ENCODE measurements around the gene PKD1L1.
A peak's percentile ranks its signal among the peaks of the same experiment; 100 is the strongest.

PKD1L1 gene

GRCh38 chr7:47885987-47886811 is 62.1 kb downstream of the PKD1L1 start:
- intact Hi-C loops (cut with DNase I) = no loop called here
- no peak for DNase-seq

- no peak for DNase-seq
Observed at GRCh38 chr7:47885309-47885986, 62.8 kb downstream of the PKD1L1 start.

DNA sequence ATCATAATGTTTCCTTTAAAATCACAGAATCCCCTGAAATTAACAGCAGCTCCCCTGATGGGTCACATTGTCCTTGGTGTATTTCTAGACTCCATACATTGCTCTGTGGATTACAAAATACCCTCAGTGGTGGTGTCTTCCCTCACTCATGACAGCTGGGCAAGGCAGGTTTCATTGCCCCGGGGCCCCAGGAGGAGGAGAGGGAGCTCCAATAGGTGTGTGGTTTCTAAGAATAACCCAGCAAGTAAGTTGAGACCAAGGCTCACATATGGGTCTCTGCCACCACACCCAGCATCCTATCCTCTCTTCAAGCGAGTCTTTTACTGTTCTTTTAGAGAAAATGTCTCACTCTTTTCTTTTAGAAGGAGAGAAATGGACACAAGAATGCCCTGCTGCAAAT is 63.6 kb downstream of the PKD1L1 start:
- DNase-seq = no peak
- intact Hi-C loops (cut with DNase I) = no loop called here

More at GRCh38 chr7:47885309-47885986, 62.8 kb downstream of the PKD1L1 start:
- intact Hi-C loops (cut with DNase I) = no loop called here

DNA sequence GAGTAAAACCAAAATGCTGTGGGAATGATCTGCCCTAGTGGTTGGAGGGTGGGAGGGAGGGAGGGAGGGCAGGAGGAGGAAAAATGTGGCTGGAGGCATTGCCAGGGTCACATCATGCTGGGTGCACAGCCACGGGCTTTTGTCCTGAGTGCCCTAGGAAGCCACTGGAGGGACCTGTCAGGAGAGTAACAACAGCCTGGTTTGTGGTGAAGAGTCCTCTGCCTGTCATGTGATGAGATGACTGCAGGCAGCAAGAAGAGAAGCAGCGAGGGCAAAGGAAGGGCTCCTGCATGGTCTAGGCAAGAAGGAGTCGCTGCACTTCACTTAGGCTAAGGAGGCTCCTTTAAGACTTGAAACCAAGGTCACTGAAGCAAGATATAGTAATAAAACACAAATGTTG is 65.6 kb downstream of the PKD1L1 start:
- intact Hi-C loops (cut with DNase I) = no loop called here

GRCh38 chr7:47881256-47881655 is 67.0 kb downstream of the PKD1L1 start:
- DNase-seq = no peak
- intact Hi-C loops (cut with DNase I) = no loop called here

More for the DNA sequence above, 65.6 kb downstream of the PKD1L1 start:
- DNase-seq = no peak

GRCh38 chr7:47878662-47879061 is 69.6 kb downstream of the PKD1L1 start:
- intact Hi-C loops (cut with DNase I) = no loop called here
- DNase-seq = no peak

GRCh38 chr7:47877336-47877735 is 70.9 kb downstream of the PKD1L1 start:
- no peak for DNase-seq
- intact Hi-C loops (cut with DNase I) = no loop called here

DNA sequence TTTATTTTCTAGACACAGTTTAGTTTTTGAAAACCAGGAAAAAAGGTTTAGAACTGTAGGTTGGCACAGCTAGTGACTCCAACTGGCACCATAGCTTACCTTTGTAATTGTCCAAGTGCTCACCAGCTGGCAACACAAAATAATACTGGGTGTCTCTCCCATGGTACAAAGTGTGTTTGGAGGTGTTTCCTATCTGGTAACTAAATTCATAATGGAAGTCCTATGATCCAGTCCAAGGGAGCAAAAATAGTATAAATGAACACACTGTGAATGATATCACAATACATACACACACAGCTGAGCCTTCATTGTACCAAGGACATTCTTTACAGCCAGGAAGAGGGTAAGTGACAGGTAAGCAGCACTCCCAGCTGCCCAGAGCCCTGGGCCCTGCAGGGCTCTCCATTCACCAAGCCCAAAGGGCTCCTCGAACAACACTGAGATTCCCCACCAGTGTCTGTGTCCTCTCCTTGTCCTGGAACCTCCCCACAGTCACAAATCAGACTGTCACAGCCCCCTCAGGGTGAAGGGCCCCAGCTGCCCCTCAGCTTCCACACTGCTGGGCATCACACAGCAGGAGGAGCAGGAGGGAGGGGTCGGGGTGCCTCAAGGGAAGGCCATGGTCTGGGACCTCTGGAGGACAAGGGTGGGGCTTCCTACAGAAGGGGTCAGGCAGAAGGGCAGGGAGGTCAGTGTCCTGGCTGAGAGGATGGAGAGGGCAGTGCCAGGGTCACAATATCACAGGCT is 72.1 kb downstream of the PKD1L1 start:
- intact Hi-C loops (cut with DNase I) = no loop called here
- no peak for DNase-seq

GRCh38 chr7:47875406-47875805 is 72.9 kb downstream of the PKD1L1 start:
- DNase-seq = no peak
- intact Hi-C loops (cut with DNase I) = no loop called here

DNA sequence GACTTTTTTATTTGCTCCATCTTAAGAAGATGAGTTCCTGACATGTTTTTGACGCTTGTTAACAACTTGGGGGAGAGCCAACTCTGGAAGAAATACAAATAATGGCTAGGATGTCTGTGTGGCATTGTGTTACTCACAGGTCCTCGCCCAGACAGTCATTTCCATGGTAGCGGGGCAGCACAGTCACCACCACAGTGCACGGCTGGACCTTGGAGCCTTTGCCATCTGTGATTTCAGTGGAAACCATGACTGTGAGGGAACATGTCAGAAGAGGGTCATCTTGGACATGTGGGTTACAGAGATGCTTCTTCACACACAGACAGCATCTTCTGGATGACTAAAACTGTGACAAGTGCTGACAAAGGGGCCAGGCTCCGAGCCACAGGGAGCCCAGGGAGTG is 74.5 kb downstream of the PKD1L1 start:
- no peak for DNase-seq
- intact Hi-C loops (cut with DNase I) = no loop called here

GRCh38 chr7:47867286-47867685 is 81.0 kb downstream of the PKD1L1 start:
- intact Hi-C loops (cut with DNase I) = no loop called here
- DNase-seq = no peak

DNA sequence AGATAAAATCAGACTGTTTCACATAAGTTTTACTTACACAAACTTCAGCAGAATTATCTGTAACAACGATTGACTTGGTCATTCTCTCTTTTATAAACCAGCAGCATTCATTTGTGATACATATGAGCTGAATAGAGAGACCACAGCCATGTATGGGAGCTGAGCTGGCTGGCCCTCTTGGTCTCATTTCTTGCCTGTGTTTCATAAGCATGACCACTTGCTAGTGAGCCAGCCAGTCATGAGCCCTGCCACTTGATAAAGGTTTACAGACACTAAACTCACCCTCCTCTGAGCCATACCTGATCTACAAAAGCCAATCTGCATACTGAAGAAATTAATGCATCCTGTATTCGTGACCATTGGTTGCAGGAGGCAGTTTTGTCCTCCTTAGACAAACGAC is 82.1 kb downstream of the PKD1L1 start:
- DNase-seq = no peak
- intact Hi-C loops (cut with DNase I) = no loop called here

GRCh38 chr7:47852330-47853245 is 95.7 kb downstream of the PKD1L1 start:
- intact Hi-C loops (cut with DNase I) = no loop called here
- peak in 1 of 10 donors; percentile 60 for DNase-seq

- no peak for DNase-seq
- intact Hi-C loops (cut with DNase I) = no loop called here
Observed at GRCh38 chr7:47847207-47847606, 101.1 kb downstream of the PKD1L1 start.

DNA sequence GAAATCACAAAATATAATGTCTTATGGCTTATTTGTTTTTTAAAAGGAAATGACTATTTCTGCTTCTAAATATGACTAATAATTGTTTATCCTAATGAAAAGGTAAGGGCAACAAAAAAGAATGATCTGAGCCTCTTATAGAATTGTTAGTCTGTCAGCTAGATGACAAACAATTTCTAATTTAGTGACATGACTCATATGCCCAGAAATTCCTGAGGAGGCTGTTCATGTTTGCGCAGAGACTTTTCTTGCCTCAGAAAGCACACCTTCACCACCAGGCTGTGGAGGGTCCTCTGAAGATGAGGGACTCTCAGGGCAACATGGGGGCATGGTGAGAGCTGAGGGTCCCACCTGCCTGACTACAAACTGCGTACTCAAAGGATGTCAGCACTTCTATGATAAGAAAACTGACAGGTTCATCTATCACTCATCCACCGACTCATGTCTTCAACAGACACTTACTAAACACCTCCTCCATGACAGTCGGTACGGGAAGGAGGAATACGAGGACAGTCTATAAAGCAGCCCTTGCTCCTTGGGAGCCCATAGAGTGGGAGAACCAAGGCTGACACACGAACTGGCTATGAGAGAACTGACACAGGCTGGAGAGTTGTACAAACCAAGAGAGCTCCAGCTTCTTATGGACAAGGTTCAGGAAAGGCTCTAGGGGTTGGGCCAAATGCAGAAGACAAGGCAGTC is 102.0 kb downstream of the PKD1L1 start:
- intact Hi-C loops (cut with DNase I) = no loop called here
- no peak for DNase-seq

DNA sequence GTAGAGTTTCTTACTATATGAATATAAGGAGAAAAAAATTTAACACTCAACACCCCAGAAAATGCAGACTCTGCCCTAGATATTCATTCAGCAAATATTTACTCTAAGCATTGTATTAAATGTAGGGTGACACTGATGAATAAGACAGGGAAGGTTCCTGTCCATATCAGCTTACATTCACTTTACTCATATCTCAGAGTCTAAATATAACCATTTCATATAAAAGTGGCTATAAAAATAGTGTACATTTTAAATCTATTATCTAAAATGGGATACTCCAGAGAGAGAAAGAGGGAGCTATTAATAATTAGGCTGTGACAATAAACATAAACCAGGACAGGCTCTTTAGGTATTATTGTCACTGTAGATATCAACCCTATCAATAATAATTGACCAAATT is 104.0 kb downstream of the PKD1L1 start:
- intact Hi-C loops (cut with DNase I) = no loop called here
- no peak for DNase-seq

DNA sequence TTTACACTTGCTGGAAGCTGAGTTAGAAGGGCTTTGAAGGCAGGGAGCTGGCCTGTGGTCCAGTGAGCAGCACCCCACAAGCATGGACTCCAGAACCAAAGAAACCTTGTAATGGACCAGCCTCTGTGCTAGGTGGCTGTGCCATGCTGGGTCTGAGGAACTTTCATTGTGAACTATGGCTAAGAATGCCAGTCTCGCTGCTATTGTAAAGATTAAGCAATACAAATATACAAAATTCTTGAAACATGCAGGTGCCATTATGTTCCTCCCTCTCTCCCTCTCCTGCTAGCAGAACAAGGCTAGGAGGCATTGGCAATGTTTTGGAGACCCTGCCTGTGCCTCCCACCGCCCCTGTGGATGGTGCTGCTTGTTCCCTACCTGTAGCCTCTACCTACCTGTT is 105.0 kb downstream of the PKD1L1 start:
- intact Hi-C loops (cut with DNase I) = no loop called here

DNA sequence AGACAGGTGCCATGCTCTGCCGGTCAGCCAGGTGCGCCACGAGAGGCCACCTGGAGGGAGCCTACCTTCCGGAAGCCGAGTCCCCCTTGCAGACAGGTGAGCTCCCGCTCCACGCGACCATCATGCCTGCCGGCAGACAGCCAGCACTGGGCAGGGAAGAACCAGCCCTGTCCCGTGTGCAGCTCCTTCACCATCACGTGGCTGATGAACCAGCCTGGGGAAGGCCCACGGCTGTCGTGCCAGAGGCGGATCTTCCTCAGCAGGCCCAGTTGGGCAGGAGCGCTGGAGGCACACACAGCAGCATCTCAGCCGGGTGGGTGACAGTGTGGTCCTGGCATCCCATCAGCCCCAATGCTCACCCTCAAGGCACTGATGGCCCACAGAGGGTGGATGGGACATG is 108.9 kb downstream of the PKD1L1 start:
- intact Hi-C loops (cut with DNase I) = no loop called here

More for the DNA sequence above, 105.0 kb downstream of the PKD1L1 start:
- no peak for DNase-seq

DNA sequence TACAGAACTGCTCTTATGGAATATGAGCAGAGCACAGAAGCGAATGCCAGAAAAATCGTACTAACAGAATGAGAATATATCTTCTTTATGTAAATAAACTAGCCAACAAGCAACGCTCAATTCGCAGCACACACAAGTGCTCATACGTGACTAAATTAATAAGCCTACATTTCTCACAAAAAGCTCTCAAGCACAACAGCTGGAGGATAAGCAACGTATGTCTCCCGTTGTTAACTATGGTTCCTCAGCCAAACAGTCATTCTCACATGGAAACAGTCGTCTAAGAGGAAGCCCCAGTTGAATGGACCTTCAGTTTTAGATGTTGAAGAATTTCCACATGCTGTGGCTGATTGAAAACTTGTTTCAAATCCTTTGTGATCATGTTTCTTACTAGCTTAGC is 110.4 kb downstream of the PKD1L1 start:
- intact Hi-C loops (cut with DNase I) = no loop called here
- DNase-seq = no peak

More for the DNA sequence above, 108.9 kb downstream of the PKD1L1 start:
- peak in 1 of 10 donors; percentile 82 for DNase-seq
